Stimulated activated CD4-positive, alpha-beta T cell treated with anti-CD3 and anti-CD28 coated beads, Interleukin-2, amount 100 ng/mL, for 4 hours (primary cell): ENCODE results near the gene CPA2.

ENCODE experiments used
- DNase-seq: peaks from one replicate; pipeline ENCODE4 v3.0.0-alpha.2; 2020; ENCODE audit warnings: low read depth

Gene CPA2

DNA sequence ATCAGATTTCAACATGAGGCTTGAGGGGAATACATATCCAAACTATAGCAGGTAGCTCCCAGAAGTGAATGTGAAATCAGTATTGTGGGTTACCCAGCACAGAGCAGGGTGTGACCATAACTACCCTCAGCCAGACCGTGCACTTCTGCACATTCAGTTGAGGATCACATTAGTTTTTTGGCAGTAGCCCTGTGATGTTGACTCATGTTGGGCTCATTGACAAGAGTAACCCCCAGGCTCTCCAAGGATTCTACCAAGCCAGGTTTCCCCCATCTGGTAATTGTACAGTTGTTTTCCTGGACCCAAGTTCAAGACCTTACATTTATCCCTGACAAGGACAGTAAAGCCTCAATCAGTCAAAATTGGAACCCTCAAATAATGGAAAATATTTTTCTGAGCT, 14.6 kb downstream of the CPA2 start:
- DNase-seq, result no peak

GRCh38 chr7:130286881-130287280, 20.2 kb downstream of the CPA2 start:
- no peak for DNase-seq

- no peak for DNase-seq
Observed at GRCh38 chr7:130288168-130288567, 21.5 kb downstream of the CPA2 start.

DNA sequence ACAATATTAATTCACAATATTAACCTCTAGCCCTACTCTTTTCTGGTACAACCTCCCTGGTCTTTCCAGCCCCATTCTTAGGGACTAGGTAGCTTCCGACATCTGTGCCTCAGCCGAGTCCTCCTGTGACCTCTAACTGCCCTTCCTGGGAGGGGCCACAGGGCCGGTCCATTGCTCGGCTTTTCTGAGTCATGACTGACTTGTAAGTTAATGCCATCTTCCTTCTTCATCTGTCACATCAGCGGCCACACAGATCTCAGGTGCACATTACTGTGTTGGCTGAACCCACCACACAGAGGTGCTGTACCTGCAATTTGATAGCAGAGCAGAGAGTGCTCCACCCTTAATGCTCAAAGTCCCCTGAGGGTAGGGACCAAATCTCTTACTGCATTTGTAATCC, 22.2 kb downstream of the CPA2 start:
- DNase-seq, result no peak

DNA sequence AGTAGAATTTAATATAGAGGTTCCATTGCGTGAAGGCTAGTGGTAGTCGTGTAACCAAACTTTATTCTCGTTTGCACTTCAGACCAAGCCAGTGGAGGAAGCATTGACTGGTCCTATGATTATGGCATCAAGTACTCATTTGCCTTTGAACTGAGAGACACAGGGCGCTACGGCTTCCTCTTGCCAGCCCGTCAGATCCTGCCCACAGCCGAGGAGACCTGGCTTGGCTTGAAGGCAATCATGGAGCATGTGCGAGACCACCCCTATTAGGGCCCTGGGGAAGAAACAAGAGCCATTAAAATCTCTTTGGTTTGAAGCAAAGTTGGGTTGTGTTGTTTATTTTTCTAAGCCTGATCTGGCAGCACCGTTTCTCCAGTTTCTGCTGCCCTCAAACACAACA, 22.8 kb downstream of the CPA2 start:
- DNase-seq, result no peak

DNA sequence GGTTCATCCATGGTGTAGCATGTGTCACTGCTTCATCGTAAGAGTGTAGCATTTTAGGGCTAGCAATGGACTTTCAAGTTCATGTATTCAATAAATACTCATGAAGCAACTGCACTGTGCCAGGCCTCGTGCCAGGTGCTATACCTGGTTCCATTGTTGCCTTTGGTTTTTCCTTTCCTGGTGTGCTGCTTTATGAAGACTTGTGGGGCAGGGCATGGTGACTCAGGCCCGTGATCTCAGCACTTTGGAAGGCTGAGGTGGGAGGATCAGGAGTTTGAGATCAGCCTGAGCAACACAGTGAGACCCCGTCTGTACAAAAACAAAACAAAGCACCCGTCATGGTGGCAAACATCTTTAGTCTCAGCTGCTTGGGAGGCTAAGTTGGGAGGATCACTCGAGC, 24.1 kb downstream of the CPA2 start:
- DNase-seq, result no peak

DNA sequence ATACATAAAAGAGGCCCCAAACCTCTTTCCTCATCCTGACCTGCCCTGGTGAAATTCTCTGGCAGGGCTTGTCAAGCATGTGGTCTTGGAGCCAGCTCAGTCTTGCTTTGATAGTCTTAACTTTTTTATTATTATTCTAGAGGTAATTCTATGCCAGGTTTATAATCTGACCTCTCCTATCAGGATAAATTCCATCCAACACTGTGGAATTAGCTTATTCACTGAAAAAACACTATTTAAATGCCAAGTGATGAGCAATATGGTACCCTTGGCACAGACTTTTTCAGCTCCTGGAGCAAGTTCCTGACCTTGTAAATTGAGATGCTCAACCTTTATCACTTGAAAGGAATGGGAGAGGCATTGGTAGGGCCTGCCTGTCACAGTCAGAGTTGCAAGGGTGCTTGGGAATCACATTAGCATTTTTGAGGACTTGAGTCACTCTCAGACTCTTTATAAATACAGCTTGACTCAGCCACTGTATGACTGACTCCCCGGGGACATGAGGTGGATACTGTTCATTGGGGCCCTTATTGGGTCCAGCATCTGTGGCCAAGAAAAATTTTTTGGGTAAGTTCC, 26.1 kb downstream of the CPA2 start, which contains the start of gene CPA4:
TSS of gene CPA4 (plus strand) at position 480 of the 576 bp plus-strand sequence. CDS start at position 500, 20 bp downstream.
- DNase-seq, result no peak

DNA sequence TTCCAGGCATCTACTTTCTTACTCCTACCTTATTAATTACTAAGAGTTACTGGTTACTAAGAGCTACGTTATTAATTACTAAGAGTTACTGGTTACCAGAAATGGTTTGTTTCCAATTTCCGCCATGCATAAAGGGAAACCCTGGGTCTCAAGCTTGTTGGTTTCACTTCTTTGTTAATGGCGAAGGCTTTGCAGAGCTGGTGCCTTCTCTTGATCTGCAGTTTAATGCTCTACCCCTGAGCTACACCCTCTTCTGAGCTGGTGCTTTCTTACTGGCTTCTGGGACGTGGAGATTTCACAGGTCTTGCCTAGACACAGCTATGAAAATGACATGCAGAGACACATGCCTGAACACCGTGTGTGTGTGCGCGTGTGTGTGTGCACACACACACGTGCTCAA, 26.9 kb downstream of the CPA2 start:
- no peak for DNase-seq

DNA sequence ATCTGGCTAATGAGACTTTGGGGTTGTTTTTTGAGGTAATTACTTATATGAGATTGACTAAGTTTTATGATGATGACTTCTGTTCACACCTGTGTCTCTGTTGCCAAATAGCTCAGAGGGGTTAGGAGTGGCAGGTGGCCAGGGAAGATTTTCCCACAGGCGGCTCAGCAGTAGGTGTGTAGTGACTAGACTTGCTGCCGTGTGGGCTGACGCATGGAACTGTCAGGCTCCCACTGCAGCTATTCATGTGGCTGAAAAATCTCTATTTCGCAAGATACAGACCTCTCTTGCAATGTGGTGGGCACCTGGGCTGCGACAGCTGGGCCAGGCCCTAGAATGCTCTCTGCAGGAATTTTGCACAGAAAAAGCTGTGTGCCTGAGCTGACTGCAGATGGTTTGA, 27.7 kb downstream of the CPA2 start:
- DNase-seq, result no peak

GRCh38 chr7:130296221-130296951, 29.7 kb downstream of the CPA2 start:
- no peak for DNase-seq

DNA sequence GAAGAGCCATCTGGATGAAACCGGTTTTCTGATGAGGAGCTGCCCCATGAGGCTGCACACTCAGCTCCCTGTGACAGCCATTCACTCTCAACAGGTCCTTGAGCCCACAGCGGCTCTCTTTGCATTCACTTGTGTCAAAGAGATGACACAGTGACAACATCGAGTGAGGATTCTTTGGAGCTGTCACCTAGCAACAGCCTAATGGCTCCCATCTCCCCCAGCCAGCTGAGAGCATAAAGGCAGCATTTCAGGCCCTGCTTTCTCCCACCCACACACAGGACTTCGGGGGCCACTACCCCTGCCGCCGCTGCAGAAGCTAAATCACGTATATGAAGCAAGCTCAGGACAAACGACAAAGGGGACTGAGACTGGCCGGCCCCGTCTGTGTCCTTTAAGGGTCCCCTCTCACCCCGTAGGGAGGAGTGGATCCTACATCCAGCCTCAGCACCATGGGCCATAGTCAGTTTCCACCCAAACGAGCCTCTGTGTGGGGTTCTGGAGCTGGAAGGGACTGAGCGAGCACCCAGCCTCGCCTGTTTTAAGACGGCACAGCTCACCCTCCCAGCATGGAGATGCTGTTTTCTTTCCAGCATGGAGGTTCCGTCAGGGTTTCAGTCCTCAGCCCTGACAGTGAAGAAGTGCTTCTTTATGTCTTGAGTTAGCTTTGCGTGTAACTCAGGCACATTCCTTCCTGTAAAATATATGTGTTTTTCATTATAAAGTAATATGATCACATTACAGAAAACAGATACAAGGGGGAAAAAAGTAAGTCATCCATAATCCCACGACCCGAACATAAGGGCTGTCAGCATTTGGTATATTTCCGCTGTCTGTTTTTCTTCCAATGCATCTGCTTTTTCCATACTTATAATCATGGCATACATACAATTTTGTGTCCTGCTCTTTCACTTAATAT, 31.2 kb downstream of the CPA2 start:
- DNase-seq, result no peak

DNA sequence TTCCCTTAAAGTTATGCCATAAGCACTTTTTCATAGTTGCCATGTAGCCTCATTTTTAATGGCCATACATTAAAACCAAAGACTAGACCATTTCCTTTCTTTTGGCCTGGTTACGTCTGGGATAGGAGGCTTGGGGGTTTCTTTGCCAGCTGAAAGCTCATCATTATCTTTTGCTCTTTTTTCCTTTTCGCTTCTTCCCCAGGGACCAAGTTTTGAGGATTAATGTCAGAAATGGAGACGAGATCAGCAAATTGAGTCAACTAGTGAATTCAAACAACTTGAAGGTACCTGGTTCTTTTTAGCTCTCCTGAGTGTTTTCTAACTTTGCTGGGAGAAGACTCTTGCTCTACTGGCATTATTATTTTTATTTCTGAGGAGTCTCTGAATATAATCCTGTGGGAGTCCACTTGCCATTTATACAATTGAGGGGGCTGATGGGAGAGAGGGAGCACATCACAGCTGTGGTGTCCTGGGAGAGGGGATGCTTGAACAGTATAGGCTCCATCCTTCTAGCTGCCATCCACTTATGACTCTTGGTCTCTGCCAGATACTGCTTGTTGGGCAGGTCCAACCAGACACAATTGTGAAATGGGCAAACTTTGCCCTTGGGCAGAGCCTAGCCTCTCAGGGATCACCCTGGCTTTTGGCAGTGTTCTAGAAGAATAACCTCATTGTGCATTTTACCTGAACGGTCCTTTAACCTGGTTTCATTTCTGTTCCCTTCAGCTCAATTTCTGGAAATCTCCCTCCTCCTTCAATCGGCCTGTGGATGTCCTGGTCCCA, 32.1 kb downstream of the CPA2 start:
- no peak for DNase-seq

DNA sequence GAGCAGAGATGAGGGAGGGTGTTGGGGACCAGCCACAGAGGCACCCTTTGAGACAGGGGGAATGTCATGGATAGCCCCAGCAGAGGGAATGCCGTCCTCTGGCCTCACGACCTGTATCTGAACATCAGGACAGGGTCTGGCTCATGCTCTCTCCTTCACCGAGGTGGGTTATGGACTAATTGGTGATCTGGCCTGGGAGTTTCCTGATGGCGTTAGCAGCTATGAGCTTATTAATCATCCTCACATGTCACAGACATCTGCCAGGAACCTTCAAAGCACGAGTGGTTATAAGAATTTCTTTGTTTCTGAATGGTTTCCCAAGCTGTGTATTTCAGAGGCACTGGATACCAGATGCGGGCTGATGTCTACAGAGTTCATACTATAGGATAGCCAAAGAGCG, 33.2 kb downstream of the CPA2 start:
- DNase-seq, result no peak

DNA sequence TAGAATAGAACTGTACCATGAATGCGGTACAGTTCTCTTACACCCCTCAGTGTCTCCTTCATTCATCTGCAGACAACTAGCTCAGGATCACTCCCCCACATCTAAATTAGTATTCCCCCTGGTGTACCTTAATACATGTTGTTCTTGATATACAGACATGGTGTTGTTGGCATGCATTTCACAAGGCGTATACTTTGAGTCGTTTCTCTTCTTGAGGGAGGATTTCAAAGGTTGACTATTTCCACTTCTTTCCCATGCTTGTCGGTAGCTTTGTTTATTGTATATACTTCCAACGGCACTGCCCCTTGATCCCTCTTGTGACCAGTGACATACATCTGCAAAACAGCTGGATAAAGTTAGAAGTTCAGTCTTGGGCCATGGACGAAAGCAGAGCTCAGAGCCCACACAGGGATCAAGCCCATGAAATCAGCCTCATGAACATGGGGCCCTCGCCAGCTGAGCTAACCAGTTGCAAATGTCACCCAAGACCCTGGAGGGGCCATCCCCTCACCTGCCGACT, 34.9 kb downstream of the CPA2 start:
- DNase-seq, result no peak

- DNase-seq, result no peak
Observed at GRCh38 chr7:130302649-130303048, 36.0 kb downstream of the CPA2 start.

- DNase-seq, result no peak
Observed at GRCh38 chr7:130303127-130303526, 36.5 kb downstream of the CPA2 start.

GRCh38 chr7:130303551-130303950, 36.9 kb downstream of the CPA2 start:
- DNase-seq, result no peak

DNA sequence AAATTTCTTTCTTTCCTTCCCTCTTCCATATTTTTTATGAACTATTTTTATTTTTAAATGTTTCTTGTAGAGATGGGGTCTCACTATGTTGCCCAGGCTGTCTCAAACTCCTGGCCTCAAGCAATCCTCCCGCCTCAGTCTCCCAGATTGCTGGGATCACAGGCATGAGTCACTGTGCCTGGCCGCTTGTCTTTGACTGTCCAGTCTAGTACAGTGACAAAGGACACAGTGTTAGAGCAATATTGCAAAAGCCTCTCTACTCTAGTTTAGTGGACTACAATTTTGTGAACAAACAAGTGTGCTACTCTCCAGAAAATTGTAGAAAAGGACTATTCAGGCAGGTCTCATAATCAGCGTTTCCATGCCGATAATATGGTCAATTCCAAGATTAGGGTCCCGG, 37.3 kb downstream of the CPA2 start:
- no peak for DNase-seq

GRCh38 chr7:130304878-130305277, 38.2 kb downstream of the CPA2 start:
- DNase-seq, result no peak

DNA sequence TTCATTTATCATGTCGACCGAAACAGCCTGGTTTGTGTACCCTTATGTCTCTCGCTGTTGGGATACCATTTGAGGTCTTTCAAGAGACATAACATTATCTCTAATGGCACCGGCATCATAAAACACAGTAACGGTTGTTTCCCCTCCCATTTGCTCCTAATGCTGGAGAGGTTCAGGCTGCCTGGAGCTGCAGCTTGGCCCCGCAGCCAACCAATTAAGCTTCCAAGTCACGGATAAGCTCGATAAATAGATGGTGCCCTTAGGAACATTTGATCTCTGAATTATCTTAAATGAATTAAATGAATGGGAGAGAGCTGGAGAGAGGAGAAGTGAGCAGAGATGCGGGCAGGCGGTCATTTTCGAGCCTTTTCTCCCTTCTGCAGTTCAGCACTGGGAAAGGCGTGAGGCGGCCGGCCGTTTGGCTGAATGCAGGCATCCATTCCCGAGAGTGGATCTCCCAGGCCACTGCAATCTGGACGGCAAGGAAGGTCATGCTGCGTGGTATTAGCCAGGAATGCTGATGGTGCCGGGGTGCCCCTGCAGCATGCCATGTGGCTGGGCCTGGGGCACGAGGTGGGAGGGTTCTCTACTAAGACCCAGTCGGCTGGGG, 38.9 kb downstream of the CPA2 start:
- no peak for DNase-seq

DNA sequence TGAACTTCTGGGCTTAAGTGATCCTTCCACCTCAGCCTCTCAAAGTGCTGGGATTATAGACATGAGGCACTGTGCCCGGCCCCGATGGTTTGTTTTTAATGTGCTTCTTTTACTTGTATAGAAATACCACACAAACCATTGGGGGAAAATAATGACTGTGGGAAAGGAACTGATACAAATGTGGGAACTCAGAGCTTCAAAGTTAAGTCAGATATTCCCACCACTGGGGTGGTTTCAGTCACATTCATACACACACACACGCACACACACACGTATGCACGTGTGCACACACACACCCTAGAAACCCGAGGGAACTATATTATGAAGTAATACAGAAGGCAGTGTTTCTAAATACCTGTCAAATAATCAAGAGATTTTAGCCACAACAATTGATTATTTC, 43.3 kb downstream of the CPA2 start:
- no peak for DNase-seq
